ENCODE data around the gene TMEM26. TPM values are rescaled to one million over a fixed set of nuclear protein-coding genes. Genes with fewer than 3 reads are reported as not detected.

Gene TMEM26
- total and polyA plus RNA-seq, 3 donors from 2014 or later: 13.0 to 14.9 (median 13.6) TPM

DNA sequence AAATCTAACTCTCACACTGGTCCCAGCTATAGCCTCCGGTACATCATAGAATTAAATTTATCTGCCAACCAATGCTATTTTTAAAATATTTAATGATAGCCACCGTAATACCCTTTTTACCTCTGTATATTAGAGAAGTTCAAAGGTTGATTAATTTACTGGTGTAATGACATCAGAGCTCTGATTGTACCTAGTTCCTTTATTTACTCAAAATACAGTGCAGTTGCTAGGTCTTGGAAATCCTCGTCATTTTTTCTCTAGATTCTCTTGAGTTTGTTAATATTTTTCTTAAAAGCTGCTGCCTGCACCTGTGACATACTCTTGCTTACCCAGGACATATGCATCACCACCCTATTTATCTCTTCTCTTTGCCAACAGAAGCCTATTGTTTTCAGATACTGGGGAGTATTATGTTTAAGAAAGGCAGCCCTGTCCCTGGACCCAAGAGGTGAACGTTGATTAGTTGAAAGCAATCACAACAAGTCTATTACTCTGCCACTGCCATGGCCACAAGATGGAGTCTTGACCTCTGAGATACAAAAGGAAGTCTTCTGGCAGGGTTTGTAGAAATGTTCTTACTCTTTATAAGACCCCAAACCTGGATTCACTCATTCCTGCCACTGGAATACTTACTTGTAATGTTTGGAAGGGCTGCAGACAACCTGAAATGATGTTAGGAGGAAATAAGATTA lies 25.6 kb upstream of the TMEM26 start:
- WGBS, 2 donors: 71 to 75% methylated on average over 4 of the region's 4 CpGs
- TF ChIP-seq, protein P1, sequence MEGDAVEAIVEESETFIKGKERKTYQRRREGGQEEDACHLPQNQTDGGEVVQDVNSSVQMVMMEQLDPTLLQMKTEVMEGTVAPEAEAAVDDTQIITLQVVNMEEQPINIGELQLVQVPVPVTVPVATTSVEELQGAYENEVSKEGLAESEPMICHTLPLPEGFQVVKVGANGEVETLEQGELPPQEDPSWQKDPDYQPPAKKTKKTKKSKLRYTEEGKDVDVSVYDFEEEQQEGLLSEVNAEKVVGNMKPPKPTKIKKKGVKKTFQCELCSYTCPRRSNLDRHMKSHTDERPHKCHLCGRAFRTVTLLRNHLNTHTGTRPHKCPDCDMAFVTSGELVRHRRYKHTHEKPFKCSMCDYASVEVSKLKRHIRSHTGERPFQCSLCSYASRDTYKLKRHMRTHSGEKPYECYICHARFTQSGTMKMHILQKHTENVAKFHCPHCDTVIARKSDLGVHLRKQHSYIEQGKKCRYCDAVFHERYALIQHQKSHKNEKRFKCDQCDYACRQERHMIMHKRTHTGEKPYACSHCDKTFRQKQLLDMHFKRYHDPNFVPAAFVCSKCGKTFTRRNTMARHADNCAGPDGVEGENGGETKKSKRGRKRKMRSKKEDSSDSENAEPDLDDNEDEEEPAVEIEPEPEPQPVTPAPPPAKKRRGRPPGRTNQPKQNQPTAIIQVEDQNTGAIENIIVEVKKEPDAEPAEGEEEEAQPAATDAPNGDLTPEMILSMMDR (IDR thresholded peaks at IDR 0.05): no peak
- Histone ChIP-seq H3K9me3 (no peaks in the 10 kb centered on the region), H3K27ac (no peak overlapping the region), H3K4me3 (no peak overlapping the region), H3K4me1 (no peaks in the 10 kb centered on the region), H3K36me3 (ENCODE audit: low read depth, missing control alignments) (no peaks in the 10 kb centered on the region), H3K27me3 (no peaks in the 10 kb centered on the region)
- intact Hi-C loops (cut with DNase I; ENCODE audit: low total_unique reads): no loop called here
- no peak for DNase-seq

DNA sequence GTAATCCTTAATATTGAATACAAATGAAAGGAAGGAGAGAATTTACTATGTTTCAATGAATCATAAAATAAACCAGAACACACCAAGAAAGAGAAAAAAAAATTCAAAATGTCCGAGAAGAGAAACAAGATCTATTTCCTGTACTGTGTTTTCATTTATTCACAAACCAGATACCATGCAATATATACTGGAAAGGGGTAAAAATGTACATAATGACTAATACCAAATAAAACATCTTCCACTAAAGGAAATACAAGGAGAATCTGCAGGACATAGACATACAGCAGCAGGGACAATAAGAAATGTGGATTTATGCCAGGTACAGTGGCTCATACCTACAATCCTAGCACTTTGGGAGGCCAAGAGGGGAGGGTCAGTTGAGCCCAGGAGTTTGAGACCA lies 24.3 kb upstream of the TMEM26 start:
- DNase-seq: no peak
- H3K9me3 ChIP-seq: no peaks in the 10 kb centered on the region
- H3K4me1 ChIP-seq: no peaks in the 10 kb centered on the region
- intact Hi-C loops (cut with DNase I; ENCODE audit: low total_unique reads): no loop called here
- WGBS, 2 donors: 47 to 54% methylated on average over 1 of the region's 1 CpG
- no peak overlapping the region for H3K27ac ChIP-seq
- no peak overlapping the region for H3K4me3 ChIP-seq
- no peaks in the 10 kb centered on the region for H3K27me3 ChIP-seq
- H3K36me3 ChIP-seq (ENCODE audit: low read depth, missing control alignments): no peaks in the 10 kb centered on the region
- TF ChIP-seq POLR2A (IDR thresholded peaks at IDR 0.05): no peak
- TF ChIP-seq, protein P1 (IDR thresholded peaks at IDR 0.05): no peak

DNA sequence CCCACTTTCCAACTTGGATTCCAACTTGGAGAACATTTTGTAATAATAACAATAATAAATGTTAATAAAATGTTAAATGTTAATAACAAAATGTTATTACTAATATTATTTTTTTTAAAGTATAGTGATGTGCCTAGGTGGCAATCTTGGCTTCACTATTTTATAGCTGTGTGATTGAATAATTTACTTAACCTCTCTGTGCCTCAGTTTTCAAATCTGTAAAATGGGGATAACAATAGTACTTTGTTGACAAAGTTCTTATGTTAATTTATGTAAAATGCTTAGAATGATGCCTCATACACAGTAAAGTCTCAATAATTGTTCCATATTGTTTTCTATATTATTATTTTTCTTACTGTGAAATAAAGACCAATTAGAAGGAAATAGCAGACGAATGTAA lies 23.3 kb upstream of the TMEM26 start:
- Histone ChIP-seq H3K4me1 (no peaks in the 10 kb centered on the region), H3K36me3 (ENCODE audit: low read depth, missing control alignments) (no peaks in the 10 kb centered on the region), H3K4me3 (no peak overlapping the region), H3K27me3 (no peaks in the 10 kb centered on the region), H3K9me3 (no peaks in the 10 kb centered on the region), H3K27ac (no peak overlapping the region)
- intact Hi-C loops (cut with DNase I; ENCODE audit: low total_unique reads): no loop called here
- TF ChIP-seq, protein P1 (IDR thresholded peaks at IDR 0.05): no peak
- no peak for TF ChIP-seq POLR2A (IDR thresholded peaks at IDR 0.05)
- 80 to 89% methylated on average over 1 of the region's 1 CpG for WGBS, 2 donors
- no peak for DNase-seq

DNA sequence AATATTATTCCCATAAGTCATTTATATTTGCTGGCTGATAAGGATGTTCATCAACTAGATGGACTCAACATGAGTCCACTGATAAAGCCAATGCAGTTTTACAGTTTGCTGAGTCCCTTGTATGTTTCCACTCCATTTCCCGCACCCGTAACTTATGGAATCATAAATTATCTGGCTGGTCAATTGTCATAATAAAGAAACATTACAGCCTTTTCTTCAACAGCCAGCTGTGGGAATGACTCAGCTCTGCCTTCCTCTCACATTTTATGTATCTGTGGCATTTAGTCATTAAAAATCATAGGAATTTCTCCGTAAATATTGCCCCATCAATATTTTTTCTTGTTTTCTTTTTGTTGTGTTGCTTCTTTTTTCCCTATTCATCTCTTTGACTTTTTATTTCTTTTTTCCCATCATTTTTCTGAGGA lies 22.3 kb upstream of the TMEM26 start:
- no peak for DNase-seq
- H3K4me1 ChIP-seq: no peaks in the 10 kb centered on the region
- no peak overlapping the region for H3K27ac ChIP-seq
- H3K36me3 ChIP-seq (ENCODE audit: low read depth, missing control alignments): no peaks in the 10 kb centered on the region
- H3K4me3 ChIP-seq: no peak overlapping the region
- intact Hi-C loops (cut with DNase I; ENCODE audit: low total_unique reads): no loop called here
- TF ChIP-seq, protein P1 (IDR thresholded peaks at IDR 0.05): no peak
- TF ChIP-seq POLR2A (IDR thresholded peaks at IDR 0.05): no peak
- no peaks in the 10 kb centered on the region for H3K27me3 ChIP-seq
- WGBS, 2 donors: 86 to 90% methylated on average over 3 of the region's 3 CpGs
- H3K9me3 ChIP-seq: no peaks in the 10 kb centered on the region

DNA sequence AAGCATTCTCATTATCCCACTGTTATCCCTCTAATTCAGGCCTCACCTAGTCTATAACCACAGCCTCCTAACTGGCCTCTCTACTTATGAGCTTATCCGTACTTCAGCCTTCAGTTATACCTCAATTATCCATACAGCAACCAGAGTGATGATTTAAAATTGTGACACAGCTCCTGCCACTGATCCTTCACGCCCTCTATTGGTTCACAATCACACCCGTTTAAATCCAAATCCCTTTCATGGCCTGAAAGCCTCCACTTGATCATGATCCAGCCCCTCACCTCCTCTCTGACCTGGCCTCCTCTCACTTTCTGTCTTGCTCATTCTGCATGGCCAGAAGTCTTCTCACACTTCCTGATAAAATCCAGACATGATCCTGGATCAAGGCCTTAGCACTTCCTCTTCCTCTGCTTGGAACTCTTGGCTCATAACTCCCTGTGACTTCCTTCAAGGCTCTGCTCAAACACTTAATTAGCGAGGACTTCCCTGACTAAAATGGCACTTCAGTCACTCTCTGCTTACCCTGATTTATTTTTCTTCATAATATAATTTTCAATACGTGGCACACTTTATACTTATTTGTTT lies 19.0 kb upstream of the TMEM26 start:
- TF ChIP-seq, protein P1 (IDR thresholded peaks at IDR 0.05): no peak
- TF ChIP-seq POLR2A (IDR thresholded peaks at IDR 0.05): no peak
- intact Hi-C loops (cut with DNase I; ENCODE audit: low total_unique reads): no loop called here
- H3K27ac ChIP-seq: no peak overlapping the region
- no peaks in the 10 kb centered on the region for H3K9me3 ChIP-seq
- WGBS, 2 donors: 70 to 76% methylated on average over 5 of the region's 5 CpGs
- no peaks in the 10 kb centered on the region for H3K36me3 ChIP-seq (ENCODE audit: low read depth, missing control alignments)
- DNase-seq: no peak
- H3K4me3 ChIP-seq: no peak overlapping the region
- no peaks in the 10 kb centered on the region for H3K4me1 ChIP-seq
- H3K27me3 ChIP-seq: no peaks in the 10 kb centered on the region
